ENCODE results near the gene MARK4.
"Not testable (repeated sequence)": the region's sequence is repeated elsewhere in the genome, so short reads cannot be mapped to it uniquely, and the experiment has no call there.

MARK4 gene

DNA sequence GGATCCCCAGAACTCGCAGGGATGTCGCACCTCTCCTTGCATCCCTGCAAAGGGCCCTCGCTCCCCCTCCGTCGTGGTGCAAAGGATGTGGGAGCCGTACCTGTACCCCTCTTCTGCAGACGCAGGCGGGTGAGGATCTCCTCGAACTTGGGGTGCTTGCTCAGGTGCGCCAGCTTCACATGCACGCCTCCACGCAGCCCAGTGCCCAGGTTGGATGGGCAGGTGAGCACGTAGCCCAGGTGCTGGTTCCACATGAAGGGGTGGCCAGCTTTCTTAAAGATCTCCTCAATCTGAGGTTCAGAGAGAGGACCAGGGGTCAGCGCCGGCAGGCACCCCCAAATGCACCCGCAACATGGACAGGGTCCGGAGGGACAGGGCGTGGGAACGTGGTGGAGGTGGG is 56.3 kb downstream of the MARK4 start:
- DNase-seq: no peak

DNA sequence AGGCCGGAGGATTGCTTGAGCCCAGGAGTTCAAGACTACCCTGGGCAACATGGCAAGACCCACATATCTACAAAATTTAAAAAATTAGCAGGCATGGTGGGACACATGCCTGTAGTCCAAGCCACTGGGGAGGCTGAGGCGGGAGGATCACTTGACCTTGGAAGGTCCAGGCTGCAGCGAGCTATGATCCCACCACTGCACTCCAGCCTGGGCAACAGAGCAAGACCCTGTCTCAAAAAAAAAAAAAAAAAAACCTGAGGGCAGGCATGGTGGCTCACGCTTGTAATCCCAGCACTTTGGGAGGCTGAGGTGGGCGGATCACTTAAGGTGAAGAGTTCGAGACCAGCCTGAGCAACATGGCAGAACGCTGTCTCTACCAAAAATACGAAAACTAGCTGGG is 58.3 kb downstream of the MARK4 start:
- DNase-seq: not testable (repeated sequence)

DNA sequence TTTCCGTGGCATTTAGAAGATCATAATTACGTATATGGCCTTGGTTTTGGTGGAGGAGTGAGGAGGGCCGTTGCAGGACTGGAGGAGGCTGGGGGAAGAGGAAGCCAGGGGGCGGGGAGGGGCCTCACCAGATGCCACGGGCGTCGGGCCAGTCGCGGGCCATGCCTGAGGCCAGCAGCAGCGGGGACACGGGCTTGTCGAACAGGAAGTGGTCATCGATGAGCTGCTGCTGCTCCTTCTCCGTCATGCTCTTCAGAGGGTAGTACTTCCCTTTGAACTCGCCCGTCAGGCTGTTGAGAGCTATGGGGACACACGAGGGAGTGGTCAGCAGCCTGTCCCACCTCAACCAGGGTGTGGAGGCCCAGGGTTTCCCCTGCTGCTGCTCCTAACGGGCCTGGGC is 60.5 kb downstream of the MARK4 start:
- no peak for DNase-seq

DNA sequence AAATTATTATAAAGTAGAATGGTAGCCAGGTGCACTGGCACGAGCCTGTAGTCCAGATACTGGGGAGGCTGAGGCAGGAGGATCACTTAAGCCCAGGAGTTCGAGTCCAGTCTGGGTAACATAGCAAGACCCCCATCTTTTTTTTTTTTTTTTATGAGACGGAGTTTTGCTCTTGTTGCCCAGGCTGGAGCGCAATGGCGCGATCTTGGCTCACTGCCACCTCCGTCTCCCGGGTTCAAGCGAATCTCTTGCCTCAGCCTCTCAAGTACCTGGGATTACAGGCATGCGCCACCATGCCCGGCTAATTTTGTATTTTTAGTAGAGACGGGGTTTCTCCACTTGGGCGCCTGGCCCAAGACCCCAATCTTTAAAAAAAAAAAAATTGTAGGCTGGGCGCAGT is 61.2 kb downstream of the MARK4 start:
- not testable (repeated sequence) for DNase-seq

DNA sequence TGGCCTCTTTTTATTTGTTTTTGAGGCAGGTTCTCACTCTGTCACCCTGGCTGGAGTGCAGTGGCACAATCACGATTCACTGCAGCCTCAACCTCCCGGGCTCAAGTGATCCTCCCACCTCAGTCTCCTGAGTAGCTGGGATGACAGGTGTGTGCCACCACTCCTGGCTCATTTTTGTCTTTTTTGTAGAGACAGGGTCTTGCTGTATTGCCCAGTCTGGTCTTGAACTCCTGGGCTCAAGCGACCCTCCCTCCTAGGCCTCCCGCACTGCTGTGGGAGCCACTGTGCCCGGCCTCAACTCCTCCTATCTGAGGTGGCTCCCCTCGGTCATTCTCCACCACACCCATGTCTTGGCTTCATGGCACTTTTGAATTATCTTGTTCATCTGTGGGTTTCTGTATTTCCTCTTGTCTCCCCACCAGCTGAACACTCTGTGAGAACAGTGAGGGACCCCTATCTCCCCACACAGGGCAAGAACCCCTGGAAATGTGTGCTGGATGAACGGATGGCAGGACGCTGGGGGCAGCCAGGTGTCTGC is 63.7 kb downstream of the MARK4 start:
- DNase-seq: no peak

DNA sequence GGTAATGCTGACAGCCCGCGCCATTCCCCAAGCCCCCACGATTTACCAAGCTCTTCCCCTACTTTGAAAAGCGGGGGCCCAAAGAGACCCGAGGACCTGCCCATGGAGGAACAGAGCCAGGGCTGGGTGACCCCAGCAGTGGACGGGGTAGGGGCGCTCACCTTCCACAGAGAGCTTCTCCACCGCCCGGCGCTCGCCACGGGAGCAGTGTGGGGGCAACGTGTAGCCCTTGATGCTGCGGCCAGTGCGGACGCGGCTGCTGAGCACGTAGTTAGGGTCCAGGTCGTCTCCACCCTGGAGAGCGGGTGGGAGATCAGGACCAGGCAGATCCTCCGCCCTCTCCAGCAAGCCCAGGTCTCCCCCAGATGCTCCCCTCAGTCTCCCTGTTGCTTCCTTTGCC is 64.2 kb downstream of the MARK4 start:
- no peak for DNase-seq

DNA sequence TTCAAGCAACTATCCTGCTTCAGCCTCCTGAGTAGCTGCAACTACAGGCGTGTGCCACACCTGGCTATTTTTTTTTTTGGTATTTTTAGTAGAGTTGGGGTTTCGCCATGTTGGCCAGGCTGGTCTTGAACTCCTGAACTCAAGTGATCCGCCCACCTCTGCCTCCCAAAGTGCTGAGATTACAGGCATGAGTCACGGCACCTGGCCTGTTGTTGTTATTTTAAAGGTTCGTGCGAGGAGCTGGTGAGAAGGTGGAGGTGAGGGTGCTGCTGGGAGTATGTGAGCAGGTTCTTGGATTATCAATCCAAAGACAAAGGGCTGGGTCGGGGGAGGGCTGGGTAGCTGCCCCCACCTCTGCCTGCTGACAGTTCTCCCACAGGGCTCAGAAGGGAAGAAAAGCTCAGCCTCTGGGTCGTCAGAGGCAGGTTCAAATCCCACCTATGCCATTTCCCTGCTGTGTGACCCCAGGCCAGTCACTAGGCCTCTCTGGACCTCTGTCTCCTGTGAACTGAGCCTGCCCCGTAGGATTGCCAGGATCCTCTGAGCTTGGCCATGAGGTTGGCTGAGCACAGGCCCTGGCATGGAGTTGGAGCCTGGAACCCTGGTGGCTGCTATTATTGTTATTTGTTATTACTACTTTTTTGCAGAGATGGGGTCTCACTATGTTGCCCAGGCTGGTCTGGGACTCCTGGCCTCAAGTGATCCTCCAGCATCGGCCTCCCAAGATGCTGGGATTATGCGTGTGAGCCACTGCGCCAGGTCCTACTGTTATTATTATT is 70.1 kb downstream of the MARK4 start:
- no peak for DNase-seq

DNA sequence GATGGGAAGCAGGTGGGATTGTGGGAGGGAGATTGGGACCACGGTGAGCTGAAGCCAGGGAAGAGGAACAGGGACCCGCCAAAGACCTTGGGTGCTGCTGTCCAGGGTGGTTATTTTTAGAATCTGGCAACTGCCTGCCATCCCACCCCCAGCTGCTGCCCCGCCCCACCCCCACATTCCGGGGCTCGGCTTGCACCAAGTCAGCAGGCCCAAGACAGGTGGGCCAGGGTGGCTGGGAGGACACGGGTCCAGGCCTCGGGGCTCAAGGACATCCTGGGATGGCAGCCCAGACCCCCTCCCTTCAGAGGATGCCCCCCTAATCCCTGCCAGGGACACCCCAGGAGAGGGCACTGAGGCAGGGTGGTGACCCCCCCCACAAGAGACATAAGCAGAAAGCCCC is 70.8 kb downstream of the MARK4 start:
- DNase-seq: no peak

DNA sequence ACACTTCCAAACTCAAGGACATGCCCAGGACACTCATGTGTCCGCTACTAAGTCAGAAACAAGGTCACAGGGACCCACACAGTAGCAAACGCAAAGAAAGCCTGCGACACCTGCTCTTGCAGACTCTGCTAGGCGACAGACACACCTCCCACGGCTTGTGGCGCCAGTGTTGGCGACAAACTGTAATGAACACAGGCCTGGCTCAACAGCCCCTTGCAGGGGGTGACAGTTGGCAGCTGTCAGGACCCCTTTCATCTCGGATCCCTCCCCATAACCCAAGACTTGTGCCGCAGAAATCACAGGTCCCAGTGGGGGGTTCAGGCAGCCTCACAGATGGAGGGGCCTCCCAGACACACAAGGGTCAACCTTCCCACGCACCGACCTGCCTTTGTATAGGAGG is 71.2 kb downstream of the MARK4 start:
- peak; percentile 65 for DNase-seq

DNA sequence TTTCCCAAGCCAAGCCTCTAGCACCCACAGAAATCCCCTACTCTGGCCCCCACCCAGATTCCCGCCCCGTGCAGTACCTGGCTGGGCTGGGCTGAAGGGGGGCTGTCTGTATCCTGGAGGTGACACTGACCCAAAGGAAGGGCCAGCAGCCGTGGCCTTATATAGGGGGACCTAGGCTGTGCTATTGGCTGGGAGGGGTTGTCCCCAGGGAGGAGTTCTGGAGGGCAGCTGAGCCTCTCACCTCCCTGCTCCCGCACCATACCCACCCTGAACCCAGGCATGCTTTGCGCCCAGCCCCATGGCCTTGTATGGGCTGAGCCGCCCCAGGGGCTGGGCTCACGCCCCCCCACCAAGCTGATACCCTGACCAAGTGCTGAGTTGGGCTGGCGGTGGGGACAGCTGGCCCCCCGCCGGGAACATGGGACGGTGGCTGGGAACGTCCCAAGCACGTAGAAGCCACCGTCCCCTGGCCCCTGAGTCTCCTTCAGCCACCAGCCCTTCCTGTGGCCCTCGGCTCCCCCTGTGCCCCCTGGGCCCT is 71.7 kb downstream of the MARK4 start, which contains the start of gene CKM:
Gene CKM, minus strand, starts transcription at position 132 of the 538 bp plus-strand sequence. CDS start 3,162 bp downstream, outside the sequence.
- no peak for DNase-seq

DNA sequence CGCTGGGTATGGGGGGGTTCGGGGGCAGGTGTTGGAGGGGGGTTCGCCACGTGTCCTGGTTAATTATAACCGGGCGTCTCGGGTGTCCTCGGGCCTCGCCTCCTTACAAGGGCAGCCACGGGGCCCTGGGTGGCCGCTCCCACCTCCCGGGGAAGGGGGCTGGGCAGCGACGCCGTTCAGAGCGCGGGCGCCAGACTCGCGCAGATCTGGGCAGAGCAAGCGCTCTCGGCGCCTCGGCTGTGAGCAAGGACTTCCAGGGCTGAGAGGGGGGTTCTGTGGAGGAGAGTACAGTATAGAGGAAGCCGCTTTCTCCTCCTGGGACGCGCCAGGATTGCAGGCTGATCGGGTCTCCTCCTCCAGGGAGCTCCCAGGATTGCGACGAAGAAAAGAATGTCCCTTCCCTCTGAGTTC is 72.6 kb downstream of the MARK4 start:
- DNase-seq: no peak

DNA sequence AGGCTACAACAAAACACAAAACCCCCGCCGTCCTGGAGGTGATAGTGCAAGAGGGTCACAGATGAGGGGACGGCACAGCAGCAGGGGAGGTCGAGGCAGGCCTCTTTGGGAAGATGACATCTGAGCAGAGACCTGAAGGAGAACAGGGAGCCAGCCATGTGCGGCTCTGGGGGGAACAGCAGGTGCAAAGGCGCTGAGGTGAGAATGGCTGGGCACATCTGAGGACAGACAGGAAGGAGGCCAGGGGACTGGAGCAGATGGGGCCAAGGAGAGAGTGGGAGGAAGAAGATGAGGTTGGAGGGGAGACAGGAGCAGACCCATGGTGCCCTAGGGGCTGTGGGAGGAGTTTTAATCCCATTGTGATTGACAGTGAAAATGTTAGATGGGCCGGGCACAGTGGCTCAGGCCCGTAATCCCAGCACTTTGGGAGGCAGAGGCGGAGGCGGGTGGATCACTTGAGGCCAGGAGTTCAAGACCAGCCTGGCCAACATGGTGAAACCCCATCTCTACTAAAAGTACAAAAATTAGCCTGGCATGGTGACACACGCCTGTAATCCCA is 73.4 kb downstream of the MARK4 start:
- no peak for DNase-seq

DNA sequence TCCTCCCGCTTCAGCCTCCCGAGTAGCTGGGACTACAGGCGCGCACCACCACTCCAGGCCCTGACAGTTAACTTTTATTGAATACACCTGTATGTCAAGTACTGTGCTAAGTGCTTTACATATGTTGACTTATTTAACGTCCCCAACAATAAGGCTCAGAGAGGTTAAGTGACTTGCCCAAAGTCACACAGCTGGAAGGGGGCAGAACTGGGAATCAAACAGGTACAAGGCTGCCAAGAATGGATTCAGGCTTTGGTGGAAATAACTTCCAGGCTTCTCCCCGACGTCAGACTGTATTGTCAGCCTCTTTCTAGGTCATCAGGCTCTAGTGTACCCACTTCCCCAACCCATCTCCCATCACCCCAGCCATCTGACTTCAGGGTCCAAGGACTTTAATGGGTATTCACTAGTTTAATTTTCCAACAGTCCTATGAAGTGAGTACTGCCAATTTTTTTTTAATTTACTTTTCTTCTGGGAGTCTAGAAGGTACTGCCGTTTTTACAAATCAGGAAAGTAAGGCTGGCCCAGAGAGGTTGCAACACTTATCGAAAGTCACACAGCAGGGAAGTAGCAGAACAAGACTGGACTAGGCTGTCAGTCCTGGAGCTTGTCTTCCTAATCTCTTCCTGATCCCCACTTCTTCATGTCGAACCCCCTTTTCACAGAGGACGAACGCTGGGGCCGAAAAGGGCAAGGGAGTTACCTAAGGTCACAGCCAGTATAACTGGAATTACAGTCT is 76.5 kb downstream of the MARK4 start:
- no peak for DNase-seq

DNA sequence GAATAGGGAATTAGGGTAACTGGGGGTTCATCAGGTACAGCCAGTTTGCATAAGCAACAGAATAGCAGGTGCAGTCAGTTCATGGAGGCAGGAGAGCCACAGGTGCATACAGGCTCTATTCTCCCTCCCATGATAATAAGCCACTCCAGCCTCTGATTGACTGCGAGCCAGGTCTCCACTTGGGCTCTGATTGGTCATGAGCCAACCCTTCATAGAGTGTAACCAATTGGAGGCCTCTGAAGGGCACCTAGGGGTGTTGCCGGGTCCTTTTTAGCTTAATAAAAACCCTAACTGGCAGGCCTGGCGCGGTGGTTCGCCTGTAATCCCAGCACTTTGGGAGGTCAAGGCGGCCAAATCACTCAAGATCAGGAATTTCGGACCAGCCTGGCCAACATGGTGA is 80.3 kb downstream of the MARK4 start:
- no peak for DNase-seq

DNA sequence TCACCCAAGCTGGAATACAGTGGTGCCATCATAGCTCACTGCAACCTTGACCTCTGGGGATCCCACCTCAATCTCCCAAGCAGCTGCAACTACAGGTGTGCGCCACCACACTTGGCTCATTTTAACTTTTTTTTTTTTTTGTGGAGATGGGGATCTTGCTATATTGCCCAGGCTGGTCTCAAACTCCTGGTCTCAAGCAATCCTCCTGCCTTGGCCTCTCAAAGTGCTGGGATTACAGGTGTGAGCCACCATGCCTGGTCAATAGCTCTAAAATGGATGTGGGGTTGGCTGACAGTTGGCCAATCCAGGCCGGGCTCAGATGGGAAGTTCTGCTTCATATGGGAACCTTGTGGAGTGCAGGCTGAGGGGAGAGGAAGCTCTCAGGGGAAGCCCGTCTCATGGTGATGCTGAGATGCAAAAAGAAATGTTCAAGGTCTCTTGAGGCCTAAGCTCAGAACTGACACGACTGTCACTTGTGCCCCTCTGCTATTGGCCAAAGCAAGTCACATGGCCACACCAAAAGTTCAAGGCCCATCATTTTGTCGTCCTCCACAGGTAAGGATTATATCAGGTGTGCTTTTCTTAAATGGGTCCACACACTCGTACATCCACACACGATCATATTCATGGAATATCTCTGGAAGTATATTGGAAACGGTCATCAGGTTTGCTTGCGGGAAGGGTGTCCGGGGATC is 82.7 kb downstream of the MARK4 start:
- no peak for DNase-seq

DNA sequence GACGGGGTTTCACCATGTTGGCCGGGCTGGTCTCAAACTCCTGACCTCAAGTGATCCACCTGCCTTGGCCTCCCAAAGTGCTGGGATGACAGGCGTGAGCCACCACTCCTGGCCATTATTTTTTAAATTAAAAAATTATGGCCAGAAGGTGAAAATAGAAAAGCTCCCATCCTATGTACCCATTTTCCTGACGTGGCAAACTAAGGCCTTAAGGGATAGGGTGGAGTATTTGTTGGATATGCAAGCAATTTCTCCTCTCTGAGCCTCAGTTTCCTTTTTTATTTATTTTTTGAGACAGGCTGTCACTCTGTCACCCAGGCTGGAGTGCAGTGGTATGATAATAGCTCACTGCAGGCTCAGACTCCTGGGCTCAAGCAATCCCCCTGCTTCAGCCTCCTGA is 83.8 kb downstream of the MARK4 start:
- not testable (repeated sequence) for DNase-seq

DNA sequence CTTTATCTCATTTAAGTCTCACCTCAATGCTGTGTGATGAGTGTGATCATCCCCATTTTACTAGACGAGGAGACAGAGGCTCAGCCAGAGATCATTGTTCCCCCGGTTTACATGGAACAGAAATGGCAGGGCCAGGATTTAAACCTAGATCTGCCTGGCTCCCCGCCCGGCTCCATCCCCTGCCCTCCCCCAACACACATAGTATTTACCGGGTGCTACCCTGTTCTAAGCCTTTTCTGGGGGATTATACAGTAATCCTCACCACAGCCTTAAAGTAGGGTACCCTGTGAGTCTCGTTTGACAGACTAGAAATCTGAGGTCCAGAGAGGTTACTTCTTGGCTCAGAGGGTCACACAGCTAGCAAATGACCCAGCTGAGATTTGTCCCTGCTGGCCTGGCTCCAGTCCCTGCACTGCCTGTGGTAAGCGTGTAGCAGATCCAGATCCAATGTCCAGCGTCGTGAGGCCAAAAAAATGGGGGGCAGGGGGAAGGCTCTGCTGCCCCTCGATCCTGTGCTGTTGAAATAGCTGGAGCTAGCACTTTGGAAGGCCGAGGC is 85.7 kb downstream of the MARK4 start:
- no peak for DNase-seq

DNA sequence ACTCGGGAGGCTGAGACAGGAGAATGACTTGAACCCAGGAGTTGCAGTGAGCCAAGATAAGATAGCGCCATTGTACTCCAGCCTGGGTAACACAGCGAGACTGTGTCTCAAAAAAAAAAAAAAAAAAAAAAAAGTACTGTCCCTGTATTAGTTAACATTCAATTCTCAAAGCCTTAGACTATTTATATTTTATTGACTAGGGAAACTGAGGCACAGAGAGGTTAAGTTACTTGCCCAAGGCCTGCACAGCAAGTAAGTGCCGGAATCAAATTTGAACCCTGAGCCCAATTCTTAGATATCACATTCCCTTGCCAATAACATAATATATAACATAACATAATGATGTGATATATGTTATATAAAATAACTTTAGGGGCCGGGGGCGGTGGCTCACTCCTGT is 88.6 kb downstream of the MARK4 start:
- no peak for DNase-seq

DNA sequence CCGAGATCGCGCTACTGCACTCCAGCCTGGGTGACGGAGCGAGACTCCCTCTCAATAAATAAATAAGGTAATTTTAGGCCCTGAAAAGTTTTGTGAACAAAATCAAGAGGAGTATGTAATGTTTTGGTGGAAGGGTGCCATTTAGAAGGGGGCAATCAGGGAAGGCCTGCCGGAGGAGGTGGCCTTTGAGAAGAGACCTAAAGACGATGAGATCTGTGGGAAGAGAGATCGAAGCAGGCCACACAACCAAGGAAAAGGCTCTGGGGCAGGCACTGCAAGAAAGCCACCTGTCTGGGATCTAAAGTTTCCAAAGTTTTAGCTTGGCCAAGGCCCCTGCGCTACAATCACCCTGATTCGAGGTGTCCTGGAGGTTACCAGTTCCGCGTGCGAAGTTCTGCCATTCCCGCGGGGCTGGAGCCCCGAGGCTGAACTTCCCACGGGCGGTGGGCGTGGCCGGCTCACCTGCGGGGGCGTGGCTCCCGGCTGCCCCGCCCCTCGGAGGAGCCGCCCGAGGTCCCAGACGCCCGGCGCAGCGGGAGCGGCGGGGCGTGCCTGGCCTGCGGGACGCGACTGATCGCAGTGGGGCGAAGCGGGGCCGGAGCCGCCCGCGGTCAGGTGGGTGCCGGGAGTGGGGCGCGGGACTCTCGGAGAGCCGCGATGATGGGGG is 89.3 kb downstream of the MARK4 start, which contains the start of gene KLC3:
Gene KLC3, plus strand, starts transcription at position 519 of the 667 bp plus-strand sequence. CDS start 4,792 bp downstream, outside the sequence.
- DNase-seq: peak; percentile 45

DNA sequence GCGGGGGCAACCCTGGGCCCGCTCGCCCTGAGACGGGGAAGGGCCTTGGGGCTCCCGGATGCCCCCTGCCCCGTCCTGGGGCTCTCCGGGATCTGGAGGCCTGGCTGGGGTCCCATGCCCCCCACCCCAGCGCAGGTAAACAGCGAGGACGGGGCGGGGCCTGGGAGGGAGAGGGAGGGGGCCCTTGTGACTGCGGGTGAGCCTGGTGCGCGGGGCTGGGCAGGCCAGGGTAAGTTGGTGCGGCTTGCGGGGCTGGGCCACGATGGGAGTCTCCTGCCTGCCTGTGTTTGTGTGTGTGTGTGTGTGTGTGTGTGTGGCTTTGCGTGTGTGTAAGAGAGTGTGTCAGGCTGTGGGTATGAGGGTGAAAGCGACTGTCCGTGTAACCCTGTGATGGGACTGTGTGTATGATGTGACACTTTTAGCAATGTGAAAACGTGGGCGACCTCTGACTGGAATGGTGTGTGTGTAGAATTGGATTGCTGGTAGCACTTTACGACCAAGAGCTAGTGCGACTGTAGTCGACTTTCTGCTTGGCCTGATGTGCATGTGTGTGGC is 89.9 kb downstream of the MARK4 start:
- DNase-seq: no peak

DNA sequence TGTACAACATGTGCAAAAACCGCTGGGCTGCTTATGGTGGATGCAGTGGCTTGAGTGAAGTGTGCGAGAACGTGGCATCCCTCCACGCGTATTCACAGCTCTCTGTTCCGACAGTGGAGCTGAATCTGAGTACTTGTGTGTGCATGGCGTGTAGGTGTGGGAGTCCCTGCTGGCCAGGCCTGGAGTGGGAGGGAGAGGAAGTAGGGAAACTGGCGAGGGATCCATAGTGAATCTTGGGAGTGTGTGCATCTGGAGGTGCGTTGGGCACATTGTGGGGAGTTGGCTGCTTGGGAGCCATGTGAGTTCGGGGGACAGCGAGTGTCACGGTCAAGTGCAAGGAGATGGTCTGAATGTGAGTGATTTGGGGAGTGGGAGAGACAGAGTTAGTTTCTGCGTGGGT is 91.8 kb downstream of the MARK4 start:
- no peak for DNase-seq

Measured in NCI-H748 treated with DMSO at 0.1 percent for 48 hours (cell line).